B cell (primary cell): ENCODE measurements around the gene MPC1. TPM values are rescaled to one million over a fixed set of nuclear protein-coding genes. Genes with fewer than 3 reads are reported as not detected.

Experiments used
- ATAC-seq: fragments of 200-7000 bp; cut with Tn5 transposase; one replicate; pipeline ENCODE4 v1.10.0; 2021; ENCODE audit warnings: low read depth, mild to moderate bottlenecking, moderate number of reproducible peaks, moderate library complexity
- CTCF ChIA-PET: fragments of 350-600 bp; sonication (Branson Sonifier 250); formaldehyde crosslinking; loops from one replicate; lab custom pipeline; 2021; ENCODE audit warnings: antibody characterized with exemption, inconsistent platforms; lab: Charles Lee
- POLR2A ChIA-PET: fragments of 350-600 bp; sonication (Branson Sonifier 250); formaldehyde crosslinking; loops from one replicate; lab custom pipeline; 2021; ENCODE audit warnings: antibody characterized with exemption; lab: Charles Lee
- DNase-seq: peaks from one replicate; pipeline ENCODE4 v3.0.0; 2013
- H2AFZ ChIP-seq: 2 replicates; pipeline ENCODE4 v1.6.1; 2012; ENCODE audit warnings: mild to moderate bottlenecking, low read depth, low read length; ENCODE audit not compliant: insufficient read depth, poor library complexity, severe bottlenecking
- H3K27ac ChIP-seq, 2 donors: 1 replicate in 1 of 2; 2 replicates in 1 of 2; pipeline ENCODE4 v1.5.1; 2012 to 2013; ENCODE audit warnings: low read length in 2 of 2, mild to moderate bottlenecking in 2 of 2, moderate library complexity in 1 of 2
- H3K27me3 ChIP-seq, 4 experiments: fragments of 200-600 bp in 1 of 4; sonication (generic) in 1 of 4; replicated peaks in 1 of 4; 1 replicate in 2 of 4; 2 replicates in 2 of 4; pipeline versions ENCODE4 v1.6.1 to v1.7.0; 2013 to 2016; ENCODE audit warnings: low read length in 3 of 4, mild to moderate bottlenecking in 2 of 4, mixed read lengths in 1 of 4, moderate library complexity in 1 of 4; ENCODE audit not compliant: insufficient read depth in 4 of 4, control insufficient read depth in 3 of 4; ENCODE audit errors: control extremely low read depth in 1 of 4
- H3K36me3 ChIP-seq, 2 experiments: replicated peaks in 1 of 2; 1 replicate in 1 of 2; 2 replicates in 1 of 2; pipeline versions ENCODE4 v1.6.1 to v1.7.1; 2013; ENCODE audit warnings: low read length in 1 of 2; ENCODE audit not compliant: insufficient read depth in 2 of 2, control insufficient read depth in 1 of 2; ENCODE audit errors: control extremely low read depth in 1 of 2, extremely low read depth in 1 of 2
- H3K4me1 ChIP-seq, 2 donors: fragments of 200-600 bp in 1 of 2; sonication (generic) in 1 of 2; 1 replicate in 1 of 2; 2 replicates in 1 of 2; pipeline versions ENCODE4 v1.5.1 to v1.6.1; 2013 to 2017; ENCODE audit warnings: low read length in 2 of 2; ENCODE audit not compliant: control insufficient read depth in 2 of 2, insufficient read depth in 2 of 2
- H3K4me2 ChIP-seq: replicated peaks from 2 replicates; pipeline ENCODE3; 2012; ENCODE audit warnings: mild to moderate bottlenecking, low read depth, low read length; ENCODE audit not compliant: poor library complexity, severe bottlenecking
- H3K4me3 ChIP-seq, 5 experiments: fragments of 200-600 bp in 1 of 5; sonication (generic) in 1 of 5; 1 replicate in 3 of 5; 2 replicates in 2 of 5; pipeline versions ENCODE4 v1.5.1 to v1.7.0; 2011 to 2016; ENCODE audit warnings: low read length in 4 of 5, mild to moderate bottlenecking in 4 of 5, low read depth in 2 of 5, control low read depth in 1 of 5, moderate library complexity in 1 of 5; ENCODE audit not compliant: insufficient read depth in 1 of 5; ENCODE audit errors: control extremely low read depth in 1 of 5, extremely low read depth in 1 of 5
- H3K79me2 ChIP-seq: fragments of 200-600 bp; sonication (generic); one replicate; pipeline ENCODE4 v1.6.0; 2016; ENCODE audit warnings: low read length; ENCODE audit not compliant: control insufficient read depth, insufficient read depth
- H3K9ac ChIP-seq: fragments of 200-600 bp; sonication (generic); 2 replicates; pipeline ENCODE4 v1.6.1; 2017; ENCODE audit warnings: mild to moderate bottlenecking, low read length, moderate library complexity
- H3K9me3 ChIP-seq, 3 donors: one replicate each; pipeline versions ENCODE4 v1.6.1 to v1.7.1; 2013; ENCODE audit warnings: low read length in 2 of 3; ENCODE audit not compliant: control insufficient read depth in 2 of 3, insufficient read depth in 1 of 3; ENCODE audit errors: control extremely low read depth in 1 of 3
- H4K20me1 ChIP-seq: 2 replicates; pipeline ENCODE4 v1.6.0; 2012; ENCODE audit warnings: mild to moderate bottlenecking, low read length; ENCODE audit not compliant: insufficient read depth, control insufficient read depth, poor library complexity, severe bottlenecking
- H3K27ac Mint-ChIP-seq: one replicate; pipeline ENCODE4 v1.8.0; 2021; ENCODE audit warnings: mixed read lengths
- H3K27me3 Mint-ChIP-seq: one replicate; pipeline ENCODE4 v1.8.0; 2021; ENCODE audit warnings: mixed read lengths
- H3K4me1 Mint-ChIP-seq: one replicate; pipeline ENCODE4 v1.8.0; 2021; ENCODE audit warnings: mixed read lengths
- H3K4me3 Mint-ChIP-seq: one replicate; pipeline ENCODE4 v1.8.0; 2021; ENCODE audit warnings: mixed read lengths
- H3K9me3 Mint-ChIP-seq: one replicate; pipeline ENCODE4 v1.8.0; 2022; ENCODE audit warnings: mixed read lengths; ENCODE audit not compliant: insufficient read depth
- EZH2 ChIP-seq: IDR thresholded peaks from 2 replicates; pipeline ENCODE4 v1.6.1; 2012; ENCODE audit warnings: borderline replicate concordance, low read depth, mild to moderate bottlenecking, moderate library complexity, low read length; ENCODE audit not compliant: insufficient read depth, poor library complexity, severe bottlenecking
- WGBS: methylation state at CpG from one replicate; pipeline ENCODE4 v1.1.5; 2013; ENCODE audit warnings: missing lambda C conversion rate; ENCODE audit not compliant: insufficient coverage; 5-methylcytosine and 5-hydroxymethylcytosine counted together
- intact Hi-C: fragments of 100-400 bp; cut with micrococcal nuclease; formaldehyde crosslinking; loops from one replicate; pipeline ENCODE4 v1.10.0; 2022
- polyA plus RNA-seq: library from polyadenylated mRNA; depleted of rRNA; stranded (reverse); fragments of >200 nt; gene quantifications from 2 replicates; pipeline ENCODE4 v1.2.3, GENCODE V29; 2012
- total RNA-seq, 2 donors: library from RNA; stranded (reverse); fragments of 120-200 nt in 1 of 2; gene quantifications; 1 replicate in 1 of 2; 2 replicates in 1 of 2; pipeline versions ENCODE4 v1.2.3 to v1.2.4, GENCODE V29; 2013 to 2022
- TF ChIP-seq, protein P1 (sequence below): fragments of 200-600 bp; IDR thresholded peaks from one replicate; pipeline ENCODE4 v1.8.0; 2022; ENCODE audit warnings: antibody characterized with exemption, mild to moderate bottlenecking

MPC1 gene
- total and polyA plus RNA-seq, 2 donors (not counting 1 experiment from before 2014, with no cell fraction given) = 19.8 to 23.9 TPM

DNA sequence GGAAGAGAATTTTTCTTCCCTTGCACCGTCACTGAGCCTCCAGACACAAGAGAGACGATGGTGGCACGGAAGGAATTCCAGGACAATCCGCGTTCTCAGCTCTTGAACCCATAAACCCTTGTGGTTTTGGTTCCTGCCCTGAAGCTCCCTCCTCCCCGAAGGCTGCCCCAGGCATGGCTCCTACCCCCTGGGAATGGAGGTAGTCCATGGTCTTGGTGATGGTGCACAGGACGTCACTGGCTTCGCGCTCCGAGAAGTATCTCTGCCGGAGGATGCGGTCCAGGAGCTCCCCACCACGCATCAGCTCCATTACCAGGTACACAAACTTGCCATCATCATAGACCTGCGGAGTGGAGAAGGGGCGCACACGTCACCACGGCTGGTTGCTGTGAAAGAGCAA, 47.5 kb upstream of the MPC1 start:
- H3K27me3 Mint-ChIP-seq = no peaks in the 10 kb centered on the region
- H3K4me1 Mint-ChIP-seq = no peaks in the 10 kb centered on the region
- H4K20me1 ChIP-seq = no peaks in the 10 kb centered on the region
- H3K4me1 ChIP-seq = no peaks in the 10 kb centered on the region
- no peak for DNase-seq
- POLR2A ChIA-PET = no interaction called here
- no peak overlapping the region for H3K27ac ChIP-seq
- WGBS = 92% methylated on average over 12 of the region's 17 CpGs
- H3K4me3 ChIP-seq = no peak overlapping the region
- H3K9me3 Mint-ChIP-seq = no peaks in the 10 kb centered on the region
- H3K27ac Mint-ChIP-seq = no peak overlapping the region
- no peak for ATAC-seq
- no peaks in the 10 kb centered on the region for H3K79me2 ChIP-seq
- no peak overlapping the region for H2AFZ ChIP-seq
- intact Hi-C loops = no loop called here
- peaks cover 0 to 1% of the 10 kb centered on the region in 2 experiments for H3K36me3 ChIP-seq
- no peak overlapping the region for H3K4me2 ChIP-seq
- no peak overlapping the region for H3K4me3 Mint-ChIP-seq
- no peak overlapping the region for H3K9ac ChIP-seq
- TF ChIP-seq EZH2 = no peak
- TF ChIP-seq, protein P1, sequence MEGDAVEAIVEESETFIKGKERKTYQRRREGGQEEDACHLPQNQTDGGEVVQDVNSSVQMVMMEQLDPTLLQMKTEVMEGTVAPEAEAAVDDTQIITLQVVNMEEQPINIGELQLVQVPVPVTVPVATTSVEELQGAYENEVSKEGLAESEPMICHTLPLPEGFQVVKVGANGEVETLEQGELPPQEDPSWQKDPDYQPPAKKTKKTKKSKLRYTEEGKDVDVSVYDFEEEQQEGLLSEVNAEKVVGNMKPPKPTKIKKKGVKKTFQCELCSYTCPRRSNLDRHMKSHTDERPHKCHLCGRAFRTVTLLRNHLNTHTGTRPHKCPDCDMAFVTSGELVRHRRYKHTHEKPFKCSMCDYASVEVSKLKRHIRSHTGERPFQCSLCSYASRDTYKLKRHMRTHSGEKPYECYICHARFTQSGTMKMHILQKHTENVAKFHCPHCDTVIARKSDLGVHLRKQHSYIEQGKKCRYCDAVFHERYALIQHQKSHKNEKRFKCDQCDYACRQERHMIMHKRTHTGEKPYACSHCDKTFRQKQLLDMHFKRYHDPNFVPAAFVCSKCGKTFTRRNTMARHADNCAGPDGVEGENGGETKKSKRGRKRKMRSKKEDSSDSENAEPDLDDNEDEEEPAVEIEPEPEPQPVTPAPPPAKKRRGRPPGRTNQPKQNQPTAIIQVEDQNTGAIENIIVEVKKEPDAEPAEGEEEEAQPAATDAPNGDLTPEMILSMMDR = no peak
- H3K27me3 ChIP-seq = peaks cover 0 to 4% (median 0%) of the 10 kb centered on the region in 4 experiments
- peaks cover 0 to 4% (median 0%) of the 10 kb centered on the region in 3 donors for H3K9me3 ChIP-seq
- CTCF ChIA-PET = interaction anchor here (0.7 kb wide), 1 partner anchor 541 kb away, joined by 3 read pairs; no protein-coding TSS in a partner anchor

DNA sequence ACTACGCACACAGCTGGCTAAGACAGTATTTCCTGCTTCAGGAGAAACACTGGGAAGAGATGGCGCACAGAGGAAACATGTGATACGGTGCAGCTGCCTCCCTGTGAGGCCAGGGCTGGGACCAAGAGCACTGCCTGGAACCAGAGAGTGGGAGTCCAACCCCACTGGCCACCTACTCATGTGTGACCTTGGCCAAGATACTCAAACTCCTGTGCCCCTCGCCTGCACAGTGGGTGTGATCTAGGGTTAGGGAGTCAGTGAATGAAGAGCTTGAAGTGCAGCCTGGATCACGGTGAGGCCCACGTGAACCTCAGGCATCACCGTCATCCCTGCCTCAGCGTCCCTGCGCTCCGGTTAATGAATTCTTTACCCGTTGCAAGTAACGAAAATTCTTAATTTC, 41.7 kb upstream of the MPC1 start:
- Histone ChIP-seq H3K4me2 (no peak overlapping the region), H3K4me3 (no peak overlapping the region), H4K20me1 (no peaks in the 10 kb centered on the region), H3K4me1 (no peaks in the 10 kb centered on the region), H3K9me3 (no peaks in the 10 kb centered on the region), H3K9ac (no peak overlapping the region), H3K27ac (no peak overlapping the region), H2AFZ (no peak overlapping the region), H3K27me3 (peaks cover 0 to 2% (median 0%) of the 10 kb centered on the region in 4 experiments), H3K36me3 (no peaks in the 10 kb centered on the region), H3K79me2 (no peaks in the 10 kb centered on the region)
- WGBS = 93% methylated on average over 8 of the region's 12 CpGs
- POLR2A ChIA-PET = no interaction called here
- Mint-ChIP-seq H3K27me3 (no peaks in the 10 kb centered on the region), H3K9me3 (no peaks in the 10 kb centered on the region), H3K4me1 (no peaks in the 10 kb centered on the region), H3K27ac (no peak overlapping the region), H3K4me3 (no peak overlapping the region)
- no peak for TF ChIP-seq EZH2
- TF ChIP-seq, protein P1 = no peak
- ATAC-seq = no peak
- no peak for DNase-seq
- CTCF ChIA-PET = no interaction called here
- intact Hi-C loops = no loop called here
